ENCODE measurements around the gene GRIK3. TPM values are rescaled to one million over a fixed set of nuclear protein-coding genes. Genes with fewer than 3 reads are reported as not detected.

Gene GRIK3
- total RNA-seq, 1 experiment from 2014 or later: 5.5 TPM

DNA sequence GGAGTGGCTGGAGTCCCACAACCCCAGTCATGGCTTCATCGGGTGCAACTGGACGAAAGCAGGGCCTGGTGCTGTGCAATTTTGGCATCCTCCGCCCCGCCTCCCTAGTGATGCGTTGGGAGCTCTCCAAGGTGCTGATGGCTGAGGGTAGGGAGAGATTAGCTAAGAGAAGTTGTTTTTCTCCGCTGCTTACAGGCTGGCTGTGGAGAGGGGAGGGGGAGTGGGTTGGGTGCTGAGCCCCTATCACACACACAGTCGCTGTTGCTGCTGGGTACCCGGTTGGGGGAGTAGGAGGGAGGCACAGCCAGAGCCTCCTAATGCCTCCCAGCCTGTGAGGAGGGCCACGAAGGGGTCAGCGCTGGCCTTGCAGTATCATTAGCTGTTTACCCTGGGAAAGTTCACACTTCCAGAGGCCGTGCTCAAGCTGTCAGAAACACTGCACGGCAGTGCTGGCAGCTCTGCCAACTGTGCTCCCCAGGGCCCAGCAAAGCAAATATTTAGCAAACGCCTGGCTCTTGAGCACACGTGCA, 110.0 kb downstream of the GRIK3 start (continued):
- TF ChIP-seq, protein P1, sequence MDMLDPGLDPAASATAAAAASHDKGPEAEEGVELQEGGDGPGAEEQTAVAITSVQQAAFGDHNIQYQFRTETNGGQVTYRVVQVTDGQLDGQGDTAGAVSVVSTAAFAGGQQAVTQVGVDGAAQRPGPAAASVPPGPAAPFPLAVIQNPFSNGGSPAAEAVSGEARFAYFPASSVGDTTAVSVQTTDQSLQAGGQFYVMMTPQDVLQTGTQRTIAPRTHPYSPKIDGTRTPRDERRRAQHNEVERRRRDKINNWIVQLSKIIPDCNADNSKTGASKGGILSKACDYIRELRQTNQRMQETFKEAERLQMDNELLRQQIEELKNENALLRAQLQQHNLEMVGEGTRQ (CRISPR knock-in tag; IDR thresholded peaks at IDR 0.05): peak; percentile 34; the same call in 1 of the 2 replicates
- TF ChIP-seq ZNF232 (CRISPR knock-in tag; IDR thresholded peaks at IDR 0.05): peak; percentile 93
- 0 out of 2 replicates have a peak, but pooled peaks have one; percentile 33 for TF ChIP-seq NFYB (CRISPR knock-in tag; conservative IDR thresholded peaks at IDR 0.05; ENCODE audit: low read depth)
- peak; percentile 79; the same call in 1 of the 2 replicates for TF ChIP-seq ZNF138 (CRISPR knock-in tag; conservative IDR thresholded peaks at IDR 0.05)
- TF ChIP-seq ZNF263 (CRISPR knock-in tag; IDR thresholded peaks at IDR 0.05; ENCODE audit: low read depth): no peak
- TF ChIP-seq ETV6 (CRISPR knock-in tag; IDR thresholded peaks at IDR 0.05): peak; percentile 90
- no peak for TF ChIP-seq SOX15 (CRISPR knock-in tag; IDR thresholded peaks at IDR 0.05)
- TF ChIP-seq GTF2I (CRISPR knock-in tag; conservative IDR thresholded peaks at IDR 0.05): no peak
- TF ChIP-seq, protein P2, sequence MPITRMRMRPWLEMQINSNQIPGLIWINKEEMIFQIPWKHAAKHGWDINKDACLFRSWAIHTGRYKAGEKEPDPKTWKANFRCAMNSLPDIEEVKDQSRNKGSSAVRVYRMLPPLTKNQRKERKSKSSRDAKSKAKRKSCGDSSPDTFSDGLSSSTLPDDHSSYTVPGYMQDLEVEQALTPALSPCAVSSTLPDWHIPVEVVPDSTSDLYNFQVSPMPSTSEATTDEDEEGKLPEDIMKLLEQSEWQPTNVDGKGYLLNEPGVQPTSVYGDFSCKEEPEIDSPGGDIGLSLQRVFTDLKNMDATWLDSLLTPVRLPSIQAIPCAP (CRISPR knock-in tag; IDR thresholded peaks at IDR 0.05): no peak
- TF ChIP-seq, protein P3, sequence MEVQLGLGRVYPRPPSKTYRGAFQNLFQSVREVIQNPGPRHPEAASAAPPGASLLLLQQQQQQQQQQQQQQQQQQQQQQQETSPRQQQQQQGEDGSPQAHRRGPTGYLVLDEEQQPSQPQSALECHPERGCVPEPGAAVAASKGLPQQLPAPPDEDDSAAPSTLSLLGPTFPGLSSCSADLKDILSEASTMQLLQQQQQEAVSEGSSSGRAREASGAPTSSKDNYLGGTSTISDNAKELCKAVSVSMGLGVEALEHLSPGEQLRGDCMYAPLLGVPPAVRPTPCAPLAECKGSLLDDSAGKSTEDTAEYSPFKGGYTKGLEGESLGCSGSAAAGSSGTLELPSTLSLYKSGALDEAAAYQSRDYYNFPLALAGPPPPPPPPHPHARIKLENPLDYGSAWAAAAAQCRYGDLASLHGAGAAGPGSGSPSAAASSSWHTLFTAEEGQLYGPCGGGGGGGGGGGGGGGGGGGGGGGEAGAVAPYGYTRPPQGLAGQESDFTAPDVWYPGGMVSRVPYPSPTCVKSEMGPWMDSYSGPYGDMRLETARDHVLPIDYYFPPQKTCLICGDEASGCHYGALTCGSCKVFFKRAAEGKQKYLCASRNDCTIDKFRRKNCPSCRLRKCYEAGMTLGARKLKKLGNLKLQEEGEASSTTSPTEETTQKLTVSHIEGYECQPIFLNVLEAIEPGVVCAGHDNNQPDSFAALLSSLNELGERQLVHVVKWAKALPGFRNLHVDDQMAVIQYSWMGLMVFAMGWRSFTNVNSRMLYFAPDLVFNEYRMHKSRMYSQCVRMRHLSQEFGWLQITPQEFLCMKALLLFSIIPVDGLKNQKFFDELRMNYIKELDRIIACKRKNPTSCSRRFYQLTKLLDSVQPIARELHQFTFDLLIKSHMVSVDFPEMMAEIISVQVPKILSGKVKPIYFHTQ (CRISPR knock-in tag; IDR thresholded peaks at IDR 0.05): no peak
- peak; percentile 21; the same call in 1 of the 2 replicates for TF ChIP-seq ZNF219 (CRISPR knock-in tag; IDR thresholded peaks at IDR 0.05; ENCODE audit: borderline replicate concordance)
- no peak for TF ChIP-seq OVOL2 (CRISPR knock-in tag; IDR thresholded peaks at IDR 0.05; ENCODE audit: borderline replicate concordance)
- TF ChIP-seq CREM (CRISPR knock-in tag; IDR thresholded peaks at IDR 0.05): peak; percentile 21; the same call in 1 of the 2 replicates
- TF ChIP-seq, protein P4, sequence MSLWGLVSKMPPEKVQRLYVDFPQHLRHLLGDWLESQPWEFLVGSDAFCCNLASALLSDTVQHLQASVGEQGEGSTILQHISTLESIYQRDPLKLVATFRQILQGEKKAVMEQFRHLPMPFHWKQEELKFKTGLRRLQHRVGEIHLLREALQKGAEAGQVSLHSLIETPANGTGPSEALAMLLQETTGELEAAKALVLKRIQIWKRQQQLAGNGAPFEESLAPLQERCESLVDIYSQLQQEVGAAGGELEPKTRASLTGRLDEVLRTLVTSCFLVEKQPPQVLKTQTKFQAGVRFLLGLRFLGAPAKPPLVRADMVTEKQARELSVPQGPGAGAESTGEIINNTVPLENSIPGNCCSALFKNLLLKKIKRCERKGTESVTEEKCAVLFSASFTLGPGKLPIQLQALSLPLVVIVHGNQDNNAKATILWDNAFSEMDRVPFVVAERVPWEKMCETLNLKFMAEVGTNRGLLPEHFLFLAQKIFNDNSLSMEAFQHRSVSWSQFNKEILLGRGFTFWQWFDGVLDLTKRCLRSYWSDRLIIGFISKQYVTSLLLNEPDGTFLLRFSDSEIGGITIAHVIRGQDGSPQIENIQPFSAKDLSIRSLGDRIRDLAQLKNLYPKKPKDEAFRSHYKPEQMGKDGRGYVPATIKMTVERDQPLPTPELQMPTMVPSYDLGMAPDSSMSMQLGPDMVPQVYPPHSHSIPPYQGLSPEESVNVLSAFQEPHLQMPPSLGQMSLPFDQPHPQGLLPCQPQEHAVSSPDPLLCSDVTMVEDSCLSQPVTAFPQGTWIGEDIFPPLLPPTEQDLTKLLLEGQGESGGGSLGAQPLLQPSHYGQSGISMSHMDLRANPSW (CRISPR knock-in tag; conservative IDR thresholded peaks at IDR 0.05; ENCODE audit: low read depth): no peak
- peak; percentile 76; the same call in 1 of the 2 replicates for TF ChIP-seq IRF2 (CRISPR knock-in tag; IDR thresholded peaks at IDR 0.05; ENCODE audit: borderline replicate concordance, low read depth)
- TF ChIP-seq, protein P5, sequence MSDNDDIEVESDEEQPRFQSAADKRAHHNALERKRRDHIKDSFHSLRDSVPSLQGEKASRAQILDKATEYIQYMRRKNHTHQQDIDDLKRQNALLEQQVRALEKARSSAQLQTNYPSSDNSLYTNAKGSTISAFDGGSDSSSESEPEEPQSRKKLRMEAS (CRISPR knock-in tag; IDR thresholded peaks at IDR 0.05): peak; percentile 48; the same call in 1 of the 2 replicates
- TF ChIP-seq ATF1 (CRISPR knock-in tag; IDR thresholded peaks at IDR 0.05): no peak
- peak; percentile 89 for TF ChIP-seq MYBL2 (CRISPR knock-in tag; IDR thresholded peaks at IDR 0.05)
- TF ChIP-seq SMAD4 (CRISPR knock-in tag; IDR thresholded peaks at IDR 0.05): 0 out of 2 replicates have a peak, but pooled peaks have one; percentile 63
- TF ChIP-seq FOXJ3 (CRISPR knock-in tag; IDR thresholded peaks at IDR 0.05; ENCODE audit: borderline replicate concordance): no peak
- TF ChIP-seq TP53 (CRISPR knock-in tag; IDR thresholded peaks at IDR 0.05): peak; percentile 80; the same call in 1 of the 2 replicates
- TF ChIP-seq, protein P6, sequence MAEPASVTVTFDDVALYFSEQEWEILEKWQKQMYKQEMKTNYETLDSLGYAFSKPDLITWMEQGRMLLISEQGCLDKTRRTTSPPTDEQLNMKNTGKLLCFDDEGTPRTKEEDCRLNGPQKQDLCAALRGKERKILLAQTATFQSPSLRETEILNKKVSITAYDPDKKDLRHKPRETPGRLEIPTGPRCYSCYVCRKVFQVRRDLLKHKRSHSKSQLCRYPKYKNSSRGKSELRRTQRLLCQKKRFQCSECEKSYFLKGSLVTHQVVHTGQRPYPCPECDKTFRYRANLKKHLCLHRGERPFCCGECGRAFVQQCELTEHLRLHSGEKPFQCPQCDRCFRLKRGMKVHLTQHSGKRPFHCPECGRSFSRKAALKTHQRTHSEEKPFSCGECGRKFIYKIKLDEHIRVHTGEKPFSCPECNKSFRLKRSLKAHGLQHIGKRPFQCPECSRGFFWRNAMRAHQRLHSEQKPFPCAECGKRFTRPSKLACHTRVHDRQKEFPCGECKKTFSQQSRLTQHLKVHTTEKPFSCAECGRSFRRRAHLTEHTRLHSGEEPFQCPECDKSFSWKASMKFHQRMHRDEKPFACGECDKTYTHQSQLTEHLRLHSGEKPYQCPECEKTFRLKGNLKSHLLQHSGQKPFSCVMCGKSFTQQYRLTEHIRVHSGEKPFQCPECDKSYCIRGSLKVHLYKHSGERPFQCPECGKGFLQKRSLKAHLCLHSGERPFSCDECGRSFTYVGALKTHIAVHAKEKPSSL (CRISPR knock-in tag; conservative IDR thresholded peaks at IDR 0.05): no peak
- TF ChIP-seq, protein P7, sequence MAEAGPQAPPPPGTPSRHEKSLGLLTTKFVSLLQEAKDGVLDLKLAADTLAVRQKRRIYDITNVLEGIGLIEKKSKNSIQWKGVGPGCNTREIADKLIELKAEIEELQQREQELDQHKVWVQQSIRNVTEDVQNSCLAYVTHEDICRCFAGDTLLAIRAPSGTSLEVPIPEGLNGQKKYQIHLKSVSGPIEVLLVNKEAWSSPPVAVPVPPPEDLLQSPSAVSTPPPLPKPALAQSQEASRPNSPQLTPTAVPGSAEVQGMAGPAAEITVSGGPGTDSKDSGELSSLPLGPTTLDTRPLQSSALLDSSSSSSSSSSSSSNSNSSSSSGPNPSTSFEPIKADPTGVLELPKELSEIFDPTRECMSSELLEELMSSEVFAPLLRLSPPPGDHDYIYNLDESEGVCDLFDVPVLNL (CRISPR knock-in tag; IDR thresholded peaks at IDR 0.05; ENCODE audit: borderline replicate concordance, low read depth): 0 out of 2 replicates have a peak, but pooled peaks have one; percentile 49
- peak; percentile 81; the same call in 1 of the 2 replicates for TF ChIP-seq FOXP1 (CRISPR knock-in tag; IDR thresholded peaks at IDR 0.05; ENCODE audit: borderline replicate concordance)
- peak; percentile 75; the same call in 1 of the 2 replicates for TF ChIP-seq SP1 (CRISPR knock-in tag; conservative IDR thresholded peaks at IDR 0.05)
- peak; percentile 74; the same call in 1 of the 2 replicates for TF ChIP-seq TEAD4 (CRISPR knock-in tag; IDR thresholded peaks at IDR 0.05)
- 0 out of 2 replicates have a peak, but pooled peaks have one; percentile 58 for TF ChIP-seq RELA (CRISPR knock-in tag; IDR thresholded peaks at IDR 0.05; ENCODE audit: borderline replicate concordance)
- TF ChIP-seq NFE2L1 (CRISPR knock-in tag; IDR thresholded peaks at IDR 0.05): peak; percentile 73; the same call in 1 of the 2 replicates
- 0 out of 2 replicates have a peak, but pooled peaks have one; percentile 50 for TF ChIP-seq KAT7 (CRISPR knock-in tag; IDR thresholded peaks at IDR 0.05; ENCODE audit: borderline replicate concordance)

Data from WTC11 (cell line).